GM18499 (cell line): ENCODE results near the gene NAV2.

Experiments used
- ATAC-seq: cut with Tn5 transposase; IDR thresholded peaks from one replicate; pipeline ENCODE4 v1.9.1; 2021; ENCODE audit warnings: moderate number of reproducible peaks; ENCODE audit not compliant: insufficient read depth, unreplicated experiment

The NAV2 gene

DNA sequence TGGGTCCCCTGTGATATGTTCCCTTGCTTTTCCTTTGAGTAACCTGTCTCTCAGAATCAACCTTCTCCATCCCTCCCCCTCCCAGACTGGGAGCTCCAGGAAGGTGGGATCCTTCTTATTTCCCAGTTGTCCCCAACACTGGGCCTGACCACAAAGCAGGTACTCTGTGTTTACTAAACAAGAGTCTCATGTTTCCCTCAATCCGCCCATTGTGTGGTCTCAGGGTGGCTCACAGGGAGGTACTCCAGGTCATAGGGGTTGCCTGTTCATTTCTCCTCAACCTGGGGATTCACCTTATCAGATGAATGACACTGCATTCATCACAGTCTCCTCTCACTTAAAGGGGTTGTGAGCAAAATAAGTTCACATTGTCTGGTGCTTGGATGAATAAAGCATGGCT, 26.4 kb upstream of the NAV2 start:
- ATAC-seq = no peak

DNA sequence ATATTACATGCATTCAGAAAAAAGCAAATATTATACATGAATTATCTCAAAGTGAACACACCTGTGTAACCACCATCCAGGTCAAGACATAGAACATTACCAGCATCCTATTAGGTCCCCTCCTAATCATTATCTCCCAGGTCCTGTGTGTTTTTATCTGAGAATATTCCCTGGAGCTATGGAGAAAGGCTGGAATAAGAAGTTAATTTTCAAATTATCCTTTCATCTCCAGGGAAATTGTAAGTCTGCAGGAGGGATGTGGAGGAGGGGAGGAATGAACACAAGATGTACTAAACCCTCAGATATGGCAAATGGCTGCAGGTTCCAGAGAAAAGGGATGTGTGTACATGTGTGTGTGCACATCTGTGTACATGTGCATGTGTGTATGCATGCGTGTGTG, 25.2 kb upstream of the NAV2 start:
- ATAC-seq = no peak

DNA sequence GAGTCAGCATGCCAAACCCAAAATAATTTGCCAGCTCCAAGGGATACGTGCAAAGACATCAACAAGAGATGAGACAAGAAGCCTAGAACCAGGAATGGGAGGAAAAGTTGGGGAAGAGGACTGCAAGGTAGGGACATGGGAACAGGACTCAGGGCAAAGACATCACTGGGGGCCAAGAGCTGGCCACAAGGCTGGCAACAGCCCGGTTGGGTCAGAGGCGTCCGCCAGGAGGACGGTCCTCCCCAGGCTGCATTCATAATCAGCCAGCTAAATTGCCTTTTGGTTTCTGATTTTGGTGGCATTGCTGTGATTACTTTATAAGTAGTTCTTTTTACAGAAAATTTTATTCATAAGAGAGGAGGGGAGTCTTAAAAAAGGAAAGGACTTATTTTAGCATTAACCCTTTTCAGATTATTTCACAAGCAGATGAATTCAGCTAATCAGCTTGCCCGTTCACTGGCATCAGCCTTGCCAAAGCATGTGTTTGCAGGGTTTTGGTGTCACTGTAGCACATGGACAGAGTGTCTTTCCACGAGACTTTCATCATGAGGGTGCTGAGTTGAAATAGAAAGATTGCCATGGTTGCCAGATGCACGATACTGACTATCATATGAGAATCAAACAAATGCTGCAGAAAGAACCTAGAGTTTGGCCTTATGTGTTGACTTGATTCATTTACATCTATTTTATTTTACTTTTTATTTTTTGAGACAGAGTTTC, 23.2 kb upstream of the NAV2 start:
- ATAC-seq = no peak

GRCh38 chr11:19690885-19691284, 21.8 kb upstream of the NAV2 start:
- ATAC-seq = no peak

GRCh38 chr11:19691815-19692500, 20.7 kb upstream of the NAV2 start:
- ATAC-seq = no peak

GRCh38 chr11:19693146-19693545, 19.5 kb upstream of the NAV2 start:
- no peak for ATAC-seq

DNA sequence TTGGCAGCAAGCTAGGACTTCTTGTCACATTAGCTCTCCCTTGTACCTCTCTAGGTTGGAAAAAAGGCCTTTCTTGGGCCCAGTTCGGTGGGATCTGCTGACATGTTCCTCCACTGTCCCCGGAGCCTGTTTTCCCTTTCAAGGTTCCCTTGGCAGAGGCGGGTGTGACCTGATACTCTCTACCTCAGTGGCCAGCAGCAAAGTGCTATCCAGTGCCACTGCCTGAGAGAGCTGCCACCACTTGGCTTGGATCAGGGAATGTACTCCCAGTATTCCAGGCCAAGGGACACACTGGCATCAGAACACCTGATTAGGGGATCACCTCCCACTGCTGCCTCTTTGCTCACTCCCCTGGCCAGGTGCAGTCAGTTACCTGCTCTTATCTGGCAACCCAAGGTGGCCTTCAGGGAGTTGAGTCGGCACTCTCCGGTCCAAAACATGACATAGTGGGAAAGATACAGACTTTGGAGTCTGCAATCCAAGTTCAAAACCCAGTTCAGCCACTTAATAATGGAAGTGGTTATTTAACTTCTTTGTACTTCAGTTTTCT, 17.8 kb upstream of the NAV2 start:
- ATAC-seq = no peak

DNA sequence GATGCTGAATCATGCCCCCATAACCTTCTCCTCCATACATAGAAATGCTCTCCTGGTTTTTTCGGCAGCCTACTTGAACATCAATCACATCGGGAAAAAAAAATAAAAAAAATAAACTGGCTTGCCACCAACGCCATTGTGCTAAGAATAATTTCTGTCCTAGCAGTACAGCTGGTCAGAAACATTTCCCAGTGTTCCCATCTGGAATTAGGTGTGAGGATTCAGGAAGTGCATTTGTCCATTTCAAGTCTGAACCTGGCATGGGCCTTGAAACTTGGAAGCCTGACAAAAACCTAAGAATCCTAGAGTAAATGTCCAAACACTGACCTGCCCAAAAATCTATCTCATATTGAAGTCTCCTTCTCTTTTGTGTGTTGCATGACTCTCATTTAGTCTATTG, 16.6 kb upstream of the NAV2 start:
- ATAC-seq = no peak

DNA sequence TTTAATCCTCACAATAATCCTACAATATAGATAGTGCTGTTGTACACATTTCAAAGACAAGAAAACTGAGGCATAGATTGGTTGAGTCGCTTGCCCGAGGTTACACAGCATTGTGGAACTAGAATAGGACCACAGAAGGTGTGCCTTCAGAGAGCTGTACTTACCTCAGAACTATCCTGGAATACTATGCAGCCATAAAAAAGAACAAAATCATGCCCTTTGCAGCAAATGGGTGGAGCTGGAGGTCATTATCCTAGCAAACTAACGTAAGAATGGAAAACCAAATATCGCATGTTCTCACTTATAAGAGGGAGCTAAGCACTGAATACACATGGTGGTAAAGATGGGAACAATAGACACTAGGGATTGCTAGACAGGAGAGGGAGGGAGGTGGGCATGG, 15.7 kb upstream of the NAV2 start:
- ATAC-seq = no peak

DNA sequence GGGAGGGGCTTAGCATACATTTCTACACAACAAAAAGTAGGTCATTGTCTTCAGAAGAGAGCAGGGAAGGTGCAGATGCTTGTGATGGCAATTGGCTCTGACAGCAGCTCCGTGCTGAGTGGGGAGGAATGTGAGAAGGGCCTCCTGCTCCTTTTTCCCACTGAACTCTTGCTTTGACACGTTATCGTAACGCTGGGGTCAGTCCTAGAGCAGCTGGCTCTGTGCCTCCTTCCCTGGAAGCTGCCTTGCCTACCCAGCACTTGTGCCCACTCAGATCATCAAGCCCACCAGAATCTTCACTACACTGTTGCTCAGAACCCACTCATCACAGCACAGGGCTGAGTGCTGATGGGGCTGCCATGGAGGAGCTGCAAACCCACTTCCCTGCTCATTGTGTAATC, 14.9 kb upstream of the NAV2 start:
- no peak for ATAC-seq

GRCh38 chr11:19698493-19699292, 13.9 kb upstream of the NAV2 start:
- no peak for ATAC-seq

DNA sequence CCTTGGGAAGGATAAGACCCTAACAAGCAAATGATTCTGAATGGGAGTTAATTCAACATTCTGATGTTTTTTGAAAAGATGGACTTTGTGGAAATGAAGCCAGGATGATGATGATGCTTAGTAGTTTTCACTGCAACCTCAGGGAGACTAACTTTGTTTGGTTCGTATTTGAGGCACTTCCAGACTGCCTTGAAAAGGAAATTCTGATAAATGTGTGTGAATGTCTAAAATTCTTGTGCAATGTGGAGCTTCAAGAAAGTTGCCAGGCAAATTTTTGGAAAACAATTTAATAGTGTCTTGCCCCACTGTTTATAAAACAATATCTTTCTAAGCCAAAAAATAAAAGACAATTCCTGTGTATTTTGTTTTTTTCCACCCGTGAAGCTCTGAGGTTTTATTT, 11.2 kb upstream of the NAV2 start:
- ATAC-seq = no peak

- no peak for ATAC-seq
These were observed 10.0 kb upstream of the NAV2 start for GRCh38 chr11:19702620-19703019.

DNA sequence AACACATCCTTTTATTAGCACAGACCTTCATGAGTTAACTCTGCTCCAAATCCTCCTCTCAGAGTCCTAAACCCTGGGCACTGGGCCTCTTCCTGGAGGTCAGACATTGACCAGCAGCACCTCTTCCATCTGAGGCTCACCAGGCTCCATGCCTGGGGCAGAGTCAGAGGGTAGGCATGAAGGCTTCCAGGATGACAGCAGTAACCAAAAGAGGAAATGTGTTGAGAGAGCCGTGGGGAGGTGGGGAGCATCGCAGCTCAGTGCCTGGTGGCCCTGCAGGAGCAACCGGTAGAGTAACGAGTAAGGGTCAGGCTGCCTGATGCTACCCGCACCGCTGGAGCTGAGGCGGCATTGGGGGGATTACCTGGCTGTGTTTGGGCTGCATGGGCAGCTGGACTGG, 9.4 kb upstream of the NAV2 start:
- no peak for ATAC-seq

DNA sequence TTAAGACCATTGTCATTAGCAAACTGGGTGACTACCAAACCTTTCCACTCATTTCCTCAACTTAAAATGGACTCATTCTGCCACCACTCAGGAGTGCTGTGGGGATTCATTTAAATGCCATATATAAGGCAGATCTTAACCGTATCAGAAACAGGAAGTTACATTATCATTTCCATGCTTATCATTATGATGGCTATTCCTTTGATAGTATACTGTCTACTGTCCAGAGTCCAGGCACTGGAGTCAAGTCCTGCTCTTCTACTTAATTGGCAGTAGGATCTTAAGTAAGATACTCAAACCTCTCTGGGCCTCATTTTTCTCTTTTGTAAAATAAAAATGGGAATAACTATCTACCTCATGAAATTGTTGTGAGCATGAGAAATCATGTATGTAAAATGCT, 8.4 kb upstream of the NAV2 start:
- ATAC-seq = no peak

DNA sequence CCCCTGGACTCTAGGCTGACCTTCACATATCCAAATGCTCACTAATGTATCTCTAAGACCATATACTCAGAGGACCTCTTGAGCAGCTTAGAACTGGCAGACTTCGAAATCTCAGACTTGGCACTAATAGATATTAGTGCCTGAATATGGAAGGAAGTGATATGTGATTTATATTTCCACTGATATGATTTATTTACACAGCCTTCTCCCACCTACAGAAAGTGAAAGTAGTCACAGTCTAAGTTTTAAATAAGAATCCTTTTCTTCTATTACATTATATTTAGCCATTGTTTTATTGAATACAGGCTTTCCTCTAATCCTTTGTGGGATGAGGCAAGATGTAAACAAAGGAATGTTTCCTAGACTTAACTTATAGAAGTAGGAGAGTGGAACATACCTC, 6.7 kb upstream of the NAV2 start:
- ATAC-seq = no peak

GRCh38 chr11:19711911-19712280, 741 bp upstream of the NAV2 start:
- peak; percentile 13 for ATAC-seq

DNA sequence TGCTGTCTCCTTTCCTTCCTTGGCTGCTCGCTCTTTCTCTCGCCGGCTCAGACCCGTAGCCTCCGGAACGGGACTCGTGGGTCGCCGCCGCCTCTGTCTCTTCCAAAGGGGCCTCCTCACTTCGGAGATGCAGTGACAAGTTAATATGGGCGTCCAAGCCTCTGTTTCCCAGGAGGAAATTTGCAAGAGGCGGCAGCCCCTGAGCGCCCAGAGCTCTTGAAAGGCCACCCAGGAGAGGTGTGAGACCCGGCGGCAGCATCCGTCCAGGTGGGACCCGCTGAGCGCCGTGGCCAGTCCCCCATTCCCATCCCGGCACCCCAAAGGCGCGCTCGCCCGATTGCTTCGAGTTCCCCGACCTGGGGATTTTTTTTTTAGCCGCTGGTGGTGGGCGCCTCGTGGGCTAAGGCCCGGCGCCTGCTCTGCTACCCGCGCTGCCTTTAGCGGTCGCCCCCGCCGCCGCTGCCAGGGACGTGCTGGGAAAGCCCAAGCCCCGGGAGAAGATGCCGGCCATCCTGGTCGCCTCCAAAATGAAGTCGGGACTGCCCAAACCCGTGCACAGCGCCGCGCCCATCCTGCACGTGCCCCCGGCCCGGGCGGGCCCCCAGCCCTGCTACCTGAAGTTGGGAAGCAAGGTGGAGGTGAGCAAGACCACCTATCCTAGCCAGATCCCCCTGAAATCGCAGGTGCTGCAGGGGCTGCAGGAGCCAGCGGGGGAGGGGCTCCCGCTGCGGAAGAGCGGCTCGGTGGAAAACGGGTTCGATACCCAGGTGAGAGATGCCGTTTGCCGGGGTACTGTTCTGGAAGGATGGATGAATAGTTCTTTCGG, 772 bp downstream of the NAV2 start:
- no peak for ATAC-seq

- no peak for ATAC-seq
These were observed 1.4 kb downstream of the NAV2 start for GRCh38 chr11:19714022-19714386.
